Neural cell (in vitro differentiated cells): ENCODE data around the gene TMEM31. TPM values are rescaled to one million over a fixed set of nuclear protein-coding genes. Genes with fewer than 3 reads are reported as not detected.

Experiments used
- H2AFZ ChIP-seq: fragments of 200-600, 300-800 bp; sonication (generic), shearing (Covaris generic); 2 replicates; pipeline ENCODE4 v1.6.0; 2014; ENCODE audit warnings: low read depth, mild to moderate bottlenecking, antibody characterized with exemption, low read length, moderate library complexity
- H3F3A ChIP-seq: fragments of 200-600 bp; shearing (Covaris generic); 2 replicates; pipeline ENCODE4 v1.6.1; 2016; ENCODE audit warnings: mild to moderate bottlenecking, moderate library complexity, mixed read lengths, antibody characterized with exemption, low read length; ENCODE audit not compliant: insufficient read depth, poor library complexity, severe bottlenecking
- H3K27ac ChIP-seq: fragments of 200-600, 300-800 bp; sonication (generic), shearing (Covaris generic); 2 replicates; pipeline ENCODE4 v1.5.1; 2014; ENCODE audit warnings: mild to moderate bottlenecking, low read length, moderate library complexity
- H3K27me3 ChIP-seq: fragments of 300-800, 200-600 bp; sonication (generic), shearing (Covaris generic); 2 replicates; pipeline ENCODE4 v1.6.0; 2014; ENCODE audit warnings: mild to moderate bottlenecking, low read depth, low read length, moderate library complexity; ENCODE audit not compliant: insufficient read depth
- H3K36me3 ChIP-seq: fragments of 300-800, 200-600 bp; sonication (generic), shearing (Covaris generic); 2 replicates; pipeline ENCODE4 v1.5.1; 2014; ENCODE audit warnings: mild to moderate bottlenecking, antibody characterized with exemption, low read length, moderate library complexity; ENCODE audit not compliant: insufficient read depth
- H3K4me2 ChIP-seq: fragments of 300-800, 200-600 bp; sonication (generic), shearing (Covaris generic); 2 replicates; pipeline ENCODE4 v1.6.0; 2014; ENCODE audit warnings: mild to moderate bottlenecking, low read length
- H3K4me3 ChIP-seq: fragments of 300-800, 200-600 bp; sonication (generic), shearing (Covaris generic); 2 replicates; pipeline ENCODE4 v1.5.1; 2014; ENCODE audit warnings: mild to moderate bottlenecking, low read length, moderate library complexity
- H3K79me2 ChIP-seq: fragments of 200-600 bp; shearing (Covaris generic); replicated peaks from 2 replicates; pipeline ENCODE4 v1.6.0; 2014; ENCODE audit warnings: mild to moderate bottlenecking, low read length, moderate library complexity; ENCODE audit not compliant: insufficient read depth
- H3K9ac ChIP-seq: fragments of 300-800, 200-600 bp; sonication (generic), shearing (Covaris generic); 2 replicates; pipeline ENCODE4 v1.6.1; 2016; ENCODE audit warnings: mild to moderate bottlenecking, low read length, mixed read lengths
- H3K9me2 ChIP-seq: fragments of 200-600 bp; shearing (Covaris generic); 2 replicates; pipeline ENCODE4 v1.6.1; 2016; ENCODE audit warnings: mild to moderate bottlenecking, low read length, mixed read lengths; ENCODE audit not compliant: insufficient read depth
- H3K9me3 ChIP-seq: fragments of 200-600, 300-800 bp; sonication (generic), shearing (Covaris generic); 2 replicates; pipeline ENCODE4 v1.6.1; 2016; ENCODE audit warnings: mild to moderate bottlenecking, mixed run types, low read length, moderate library complexity, mixed read lengths
- H4K20me1 ChIP-seq: fragments of 200-600 bp; shearing (Covaris generic); 2 replicates; pipeline ENCODE4 v1.6.1; 2016; ENCODE audit warnings: mild to moderate bottlenecking, mixed run types; ENCODE audit not compliant: insufficient read depth
- CTCF ChIP-seq: fragments of 450-650 bp; IDR thresholded peaks from 2 replicates; pipeline ENCODE4 v1.5.1; 2014; ENCODE audit warnings: antibody characterized with exemption, mild to moderate bottlenecking, moderate library complexity; ENCODE audit not compliant: poor library complexity, severe bottlenecking
- EP300 ChIP-seq: fragments of 450-650 bp; conservative IDR thresholded peaks from 2 replicates; pipeline ENCODE4 v1.6.1; 2014; ENCODE audit warnings: antibody characterized with exemption, mild to moderate bottlenecking, moderate library complexity; ENCODE audit not compliant: poor library complexity, severe bottlenecking
- EZH2 ChIP-seq: fragments of 200-600, 300-800 bp; shearing (Covaris generic), sonication (generic); IDR thresholded peaks from 2 replicates; pipeline ENCODE4 v1.6.1; 2014; ENCODE audit warnings: antibody characterized with exemption, low read length, borderline replicate concordance, mild to moderate bottlenecking; ENCODE audit not compliant: insufficient read depth, poor library complexity, severe bottlenecking
- MXI1 ChIP-seq: fragments of 450-650 bp; conservative IDR thresholded peaks from 2 replicates; pipeline ENCODE4 v1.6.1; 2014; ENCODE audit warnings: antibody characterized with exemption, mild to moderate bottlenecking; ENCODE audit not compliant: poor library complexity, severe bottlenecking
- POLR2AphosphoS5 ChIP-seq: IDR thresholded peaks from 2 replicates; pipeline ENCODE4 v1.6.1; 2012
- RAD21 ChIP-seq: fragments of 450-650 bp; conservative IDR thresholded peaks from 2 replicates; pipeline ENCODE4 v1.6.1; 2014; ENCODE audit warnings: antibody characterized with exemption, mild to moderate bottlenecking, moderate library complexity
- REST ChIP-seq: IDR thresholded peaks from 2 replicates; pipeline ENCODE4 v1.6.1; 2012; ENCODE audit warnings: borderline replicate concordance
- SMC3 ChIP-seq: fragments of 450-650 bp; conservative IDR thresholded peaks from 2 replicates; pipeline ENCODE4 v1.6.1; 2014; ENCODE audit warnings: antibody characterized with exemption, mild to moderate bottlenecking, moderate library complexity; ENCODE audit not compliant: poor library complexity
- TAF1 ChIP-seq: IDR thresholded peaks from 2 replicates; pipeline ENCODE4 v1.6.1; 2012; ENCODE audit warnings: low read depth
- polyA plus RNA-seq: library from polyadenylated mRNA; depleted of rRNA; stranded (reverse); fragments of >200 nt; gene quantifications from 2 replicates; pipeline ENCODE4 v1.2.3, GENCODE V29; 2014

Gene TMEM31
- polyA plus RNA-seq, 1 donor from 2014 or later: 1.0 TPM

DNA sequence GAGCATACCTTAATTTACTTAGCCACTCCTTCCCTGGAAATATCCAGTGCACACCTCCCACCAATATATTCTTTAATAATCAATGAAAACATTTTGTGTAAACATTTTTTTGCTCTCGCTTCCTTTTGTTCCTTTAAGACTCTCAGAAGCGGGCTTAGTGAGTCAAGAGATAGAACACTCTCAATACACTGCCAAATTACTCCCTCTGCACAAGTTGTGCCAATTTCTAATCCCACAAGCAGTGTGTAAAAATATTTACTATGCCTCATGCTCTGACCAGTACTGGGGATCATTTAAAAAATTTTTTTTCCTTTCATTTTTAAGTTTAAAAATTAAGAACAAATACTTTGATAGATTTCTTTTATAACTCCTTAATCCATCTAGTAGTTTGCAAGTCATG is 29.3 kb upstream of the TMEM31 start:
- Histone ChIP-seq H3K36me3 (no peaks in the 10 kb centered on the region), H3K79me2 (peaks cover 29% of the 10 kb centered on the region)

GRCh38 chrX:103685396-103685795 is 25.3 kb upstream of the TMEM31 start:
- no peaks in the 10 kb centered on the region for H4K20me1 ChIP-seq
- peak overlapping the region; percentile 92 for H3K9ac ChIP-seq
- H3K36me3 ChIP-seq: no peaks in the 10 kb centered on the region
- peak overlapping the region; percentile 99 for H3K27ac ChIP-seq
- no peaks in the 10 kb centered on the region for H3K9me2 ChIP-seq
- no peaks in the 10 kb centered on the region for H3F3A ChIP-seq
- no peak overlapping the region for H2AFZ ChIP-seq
- no peaks in the 10 kb centered on the region for H3K9me3 ChIP-seq
- peak overlapping the region; percentile 94 for H3K4me2 ChIP-seq
- no peaks in the 10 kb centered on the region for H3K27me3 ChIP-seq
- peak overlapping the region; percentile 73 for H3K4me3 ChIP-seq
- peaks cover 29% of the 10 kb centered on the region for H3K79me2 ChIP-seq
- TF ChIP-seq POLR2AphosphoS5: no peak
- TF ChIP-seq TAF1: no peak
- TF ChIP-seq RAD21: no peak
- no peak for TF ChIP-seq CTCF

More for the DNA sequence above, 29.3 kb upstream of the TMEM31 start:
- H3K27me3 ChIP-seq: no peaks in the 10 kb centered on the region
- no peaks in the 10 kb centered on the region for H4K20me1 ChIP-seq
- H3K4me3 ChIP-seq: no peak overlapping the region
- H2AFZ ChIP-seq: no peak overlapping the region
- H3K9me3 ChIP-seq: no peaks in the 10 kb centered on the region
- no peaks in the 10 kb centered on the region for H3F3A ChIP-seq
- no peaks in the 10 kb centered on the region for H3K9me2 ChIP-seq
- no peak overlapping the region for H3K4me2 ChIP-seq
- H3K9ac ChIP-seq: no peak overlapping the region
- TF ChIP-seq MXI1 (no peak), POLR2AphosphoS5 (no peak), EP300 (no peak)
- no peak overlapping the region for H3K27ac ChIP-seq

DNA sequence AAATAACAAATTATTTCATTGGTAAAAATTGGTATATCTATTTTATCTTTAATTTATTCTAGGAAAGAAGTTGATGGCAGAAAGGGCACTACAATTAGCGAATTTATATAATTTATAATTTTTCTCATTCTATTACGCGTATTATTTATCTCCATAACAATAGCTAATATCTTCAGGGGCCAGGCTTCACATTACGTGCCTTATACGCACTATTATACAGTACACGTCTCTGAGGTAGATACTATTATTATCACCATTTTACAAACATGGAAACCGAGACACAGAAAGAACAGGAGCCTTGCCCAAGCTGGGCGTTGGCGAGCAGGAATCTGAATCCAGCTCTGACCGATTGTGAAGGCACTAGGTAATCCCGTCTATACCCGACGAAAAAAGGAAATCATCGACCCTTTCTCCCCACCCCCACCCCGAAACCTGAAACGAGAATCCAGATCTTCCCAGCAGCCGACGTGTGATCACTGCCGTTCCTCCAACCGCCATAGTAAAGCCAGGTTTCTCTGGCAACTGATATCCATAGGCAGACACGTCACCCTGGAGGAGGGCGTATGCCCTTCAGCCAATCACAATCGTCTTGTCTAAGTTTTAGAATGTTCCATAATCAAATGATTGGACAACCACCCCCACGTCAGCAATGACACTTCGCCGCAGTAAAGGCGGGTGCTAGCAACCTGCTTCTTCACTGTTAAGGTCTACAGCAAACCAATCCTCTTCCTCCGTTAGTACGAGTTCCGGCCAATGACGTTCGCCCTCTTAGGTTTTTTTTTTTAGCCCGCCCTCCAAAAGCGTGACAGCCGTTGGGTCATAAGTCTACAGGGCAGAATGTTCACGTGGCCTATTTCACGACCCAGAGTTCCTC is 24.3 kb upstream of the TMEM31 start, which contains the start of gene MORF4L2:
TSS of gene MORF4L2 (minus strand) at position 501 of the 874 bp plus-strand sequence. CDS start 9,672 bp downstream, outside the sequence.
- no peaks in the 10 kb centered on the region for H3K9me3 ChIP-seq
- no peaks in the 10 kb centered on the region for H3K27me3 ChIP-seq
- H4K20me1 ChIP-seq: no peaks in the 10 kb centered on the region
- peak within 1 kb of the TSS; percentile 73 for H3K4me3 ChIP-seq
- no peaks in the 10 kb centered on the region for H3K9me2 ChIP-seq
- H3F3A ChIP-seq: no peaks in the 10 kb centered on the region
- peak within 1 kb of the TSS; percentile 92 for H3K9ac ChIP-seq
- H3K79me2 ChIP-seq: peaks cover 29% of the 10 kb centered on the region
- H2AFZ ChIP-seq: peak within 1 kb of the TSS; percentile 56
- no peaks in the 10 kb centered on the region for H3K36me3 ChIP-seq
- peak within 1 kb of the TSS; percentile 48 for H3K4me2 ChIP-seq
- TF ChIP-seq POLR2AphosphoS5 (peak; percentile 98), SMC3 (peak; percentile 21), EZH2 (no peak), TAF1 (peak; percentile 91), REST (peak; percentile 80), RAD21 (peak; percentile 31), CTCF (no peak), EP300 (peak; percentile 61), MXI1 (no peak)
- peak within 1 kb of the TSS; percentile 99 for H3K27ac ChIP-seq
